A549 (cell line): ENCODE results near the gene KCNJ9. TPM values are rescaled to one million over a fixed set of nuclear protein-coding genes. Genes with fewer than 3 reads are reported as not detected.

Experiments used
- ATAC-seq, 2 experiments: fragments of 200-7000 bp in 1 of 2; fragments of >200 bp in 1 of 2; cut with Nextera tagmentation in 1 of 2; cut with Tn5 transposase in 1 of 2; 3 replicates each; pipeline versions ENCODE4 v1.8.0 to v1.9.1; 2018 to 2020; ENCODE audit warnings: mild to moderate bottlenecking in 1 of 2, moderate library complexity in 1 of 2
- CTCF ChIA-PET: fragments of 300-600 bp; sonication (Branson Sonifier 250); formaldehyde crosslinking; extraction: SDS; loops from one replicate; lab custom pipeline; 2021; ENCODE audit warnings: antibody characterized with exemption, inconsistent platforms; lab: Yijun Ruan, JAX
- POLR2A ChIA-PET: fragments of 350-600 bp; formaldehyde crosslinking; extraction: SDS; loops from one replicate; lab custom pipeline; 2021; ENCODE audit warnings: antibody characterized with exemption, inconsistent platforms; lab: Yijun Ruan, JAX
- DNase-seq, 2 experiments: peaks; one replicate each; pipeline versions ENCODE4 v3.0.0 to v3.0.0-alpha.2; 2011 to 2016; ENCODE audit warnings: low read depth in 1 of 2, low spot score in 1 of 2
- FAIRE-seq: peaks from 2 replicates; lab custom pipeline; 2011; peaks lifted over from hg19 to GRCh38; lab: Jason Lieb, UNC
- H3K27ac ChIP-seq, 2 experiments: fragments of >200 bp; sonication (Bioruptor Twin); formaldehyde crosslinking; 3 replicates each; pipeline ENCODE4 v1.5.1; 2016 to 2017
- H3K4me1 ChIP-seq: fragments of >200 bp; sonication (Bioruptor Twin); formaldehyde crosslinking; 3 replicates; pipeline ENCODE4 v1.6.1; 2016
- H3K4me2 ChIP-seq: fragments of >200 bp; sonication (Bioruptor Twin); formaldehyde crosslinking; 3 replicates; pipeline ENCODE4 v1.6.1; 2016
- H3K4me3 ChIP-seq: fragments of >200 bp; sonication (Bioruptor Twin); formaldehyde crosslinking; 3 replicates; pipeline ENCODE4 v1.5.1; 2016
- H3K9me3 ChIP-seq: fragments of >200 bp; sonication (Bioruptor Twin); formaldehyde crosslinking; 3 replicates; pipeline ENCODE4 v1.6.1; 2016
- CBX8 ChIP-seq: fragments of 200-600 bp; sonication (generic); IDR thresholded peaks from 2 replicates; pipeline ENCODE4 v1.6.1; 2016
- CHD2 ChIP-seq: fragments of 150-350 bp; IDR thresholded peaks from 2 replicates; pipeline ENCODE4 v1.6.1; 2014; ENCODE audit warnings: low read length; ENCODE audit not compliant: partially characterized antibody
- CHD4 ChIP-seq: fragments of 200-600 bp; sonication (generic); IDR thresholded peaks from 2 replicates; pipeline ENCODE4 v1.6.1; 2016; ENCODE audit warnings: antibody characterized with exemption, mild to moderate bottlenecking, borderline replicate concordance
- EHF ChIP-seq: fragments of 250-450 bp; sonication (Bioruptor Pico); IDR thresholded peaks from 2 replicates; pipeline ENCODE4 v1.5.0; 2020; ENCODE audit warnings: mild to moderate bottlenecking
- EHMT2 ChIP-seq: fragments of 200-600 bp; sonication (generic); IDR thresholded peaks from 2 replicates; pipeline ENCODE4 v1.6.1; 2016; ENCODE audit warnings: antibody characterized with exemption, low read depth, mild to moderate bottlenecking, moderate library complexity
- EP300 ChIP-seq, 2 experiments: fragments of >200 bp; sonication (Bioruptor Twin); formaldehyde crosslinking; IDR thresholded peaks; 2 replicates in 1 of 2; 3 replicates in 1 of 2; pipeline ENCODE4 v1.6.1; 2016 to 2017
- ESRRA ChIP-seq: fragments of 150-350 bp; IDR thresholded peaks from 2 replicates; pipeline ENCODE4 v1.6.1; 2014; ENCODE audit warnings: mild to moderate bottlenecking, low read length, borderline replicate concordance
- FOSB ChIP-seq: fragments of 250-450 bp; sonication (Bioruptor Pico); IDR thresholded peaks from 2 replicates; pipeline ENCODE4 v1.5.0; 2020; ENCODE audit warnings: mild to moderate bottlenecking, moderate library complexity
- FOSL2 ChIP-seq, 2 experiments: fragments of 450-650 bp in 1 of 2; fragments of >200 bp in 1 of 2; sonication (Bioruptor Twin) in 1 of 2; formaldehyde crosslinking; IDR thresholded peaks; 2 replicates each; pipeline versions ENCODE4 v1.5.0 to v1.6.1; 2016 to 2020; ENCODE audit warnings: mild to moderate bottlenecking in 1 of 2, moderate library complexity in 1 of 2
- HEYL ChIP-seq: fragments of 250-450 bp; sonication (Bioruptor Pico); IDR thresholded peaks from 2 replicates; pipeline ENCODE4 v1.8.0; 2021; ENCODE audit warnings: mild to moderate bottlenecking, moderate library complexity
- HOXB5 ChIP-seq: fragments of 250-450 bp; sonication (Bioruptor Pico); IDR thresholded peaks from 2 replicates; pipeline ENCODE4 v1.5.0; 2020; ENCODE audit warnings: mild to moderate bottlenecking, moderate library complexity
- JUN ChIP-seq, 2 experiments: fragments of >200 bp; sonication (Bioruptor Twin); formaldehyde crosslinking; IDR thresholded peaks; 2 replicates in 1 of 2; 3 replicates in 1 of 2; pipeline ENCODE4 v1.6.1; 2016 to 2017
- KDM5A ChIP-seq: fragments of 200-600 bp; sonication (generic); IDR thresholded peaks from 2 replicates; pipeline ENCODE4 v1.6.1; 2016; ENCODE audit warnings: antibody characterized with exemption, mild to moderate bottlenecking
- MYC ChIP-seq: IDR thresholded peaks from 2 replicates; pipeline ENCODE4 v1.6.1; 2012; ENCODE audit warnings: mild to moderate bottlenecking, inconsistent platforms, low read length, improper control_type of control experiment, borderline replicate concordance
- NPAS2 ChIP-seq: fragments of 250-450 bp; sonication (Bioruptor Pico); IDR thresholded peaks from 2 replicates; pipeline ENCODE4 v1.8.0; 2022; ENCODE audit warnings: mild to moderate bottlenecking, moderate library complexity, borderline replicate concordance
- RCOR1 ChIP-seq: fragments of 150-350 bp; IDR thresholded peaks from 2 replicates; pipeline ENCODE4 v1.6.1; 2014; ENCODE audit warnings: antibody characterized with exemption, low read length, low read depth
- RFX5 ChIP-seq: fragments of 450-650 bp; IDR thresholded peaks from 2 replicates; pipeline ENCODE4 v1.7.1; 2014; ENCODE audit warnings: antibody characterized with exemption, mild to moderate bottlenecking, moderate library complexity
- RNF2 ChIP-seq: fragments of 200-600 bp; sonication (generic); IDR thresholded peaks from 2 replicates; pipeline ENCODE4 v1.6.1; 2016; ENCODE audit warnings: low read depth, mild to moderate bottlenecking, antibody characterized with exemption, moderate library complexity, borderline replicate concordance
- SMC3 ChIP-seq: fragments of >200 bp; sonication (Bioruptor Twin); formaldehyde crosslinking; IDR thresholded peaks from 3 replicates; pipeline ENCODE4 v1.6.1; 2018; ENCODE audit warnings: inconsistent platforms
- TP53 ChIP-seq: fragments of 250-450 bp; sonication (Bioruptor Pico); IDR thresholded peaks from 2 replicates; pipeline ENCODE4 v1.5.0; 2021; ENCODE audit warnings: mild to moderate bottlenecking, moderate library complexity
- ZFP36 ChIP-seq: fragments of 450-650 bp; IDR thresholded peaks from 2 replicates; pipeline ENCODE4 v1.6.1; 2014; ENCODE audit warnings: borderline replicate concordance; ENCODE audit not compliant: partially characterized antibody
- WGBS: methylation state at CpG from one replicate; pipeline ENCODE4 v1.1.6; 2017; ENCODE audit errors: missing lambda C conversion rate; 5-methylcytosine and 5-hydroxymethylcytosine counted together
- polyA plus RNA-seq, 4 experiments: library from polyadenylated mRNA; depleted of rRNA in 3 of 4; stranded (reverse); fragments of >200 nt; fragmentation: RNase III in 1 of 4; extraction: RNeasy Plus Mini Kit Qiagen cat#74134 plus additional on column Dnase treatment in 1 of 4; gene quantifications; 2 replicates in 3 of 4; 3 replicates in 1 of 4; pipeline ENCODE4 v1.2.3, GENCODE V29; 2011 to 2017
- TF ChIP-seq, protein P1 (sequence below): fragments of >200 bp; sonication (Bioruptor Twin); formaldehyde crosslinking; IDR thresholded peaks from 3 replicates; pipeline ENCODE4 v1.6.1; 2016
- TF ChIP-seq, protein P2 (sequence below): fragments of 250-450 bp; sonication (Bioruptor Pico); IDR thresholded peaks from 2 replicates; pipeline ENCODE4 v1.5.0; 2021; ENCODE audit warnings: mild to moderate bottlenecking, moderate library complexity, borderline replicate concordance
- TF ChIP-seq, protein P3 (sequence below): IDR thresholded peaks from 2 replicates; pipeline ENCODE4 v1.6.1; 2012; ENCODE audit warnings: low read depth, borderline replicate concordance
- TF ChIP-seq, protein P4 (sequence below): fragments of 250-450 bp; sonication (Bioruptor Pico); IDR thresholded peaks from 2 replicates; pipeline ENCODE4 v1.5.0; 2020; ENCODE audit warnings: low read depth, mild to moderate bottlenecking, moderate library complexity

Gene KCNJ9
- polyA plus RNA-seq, 2 of the 4 experiments (the other 2 are of a cell fraction): not detected

DNA sequence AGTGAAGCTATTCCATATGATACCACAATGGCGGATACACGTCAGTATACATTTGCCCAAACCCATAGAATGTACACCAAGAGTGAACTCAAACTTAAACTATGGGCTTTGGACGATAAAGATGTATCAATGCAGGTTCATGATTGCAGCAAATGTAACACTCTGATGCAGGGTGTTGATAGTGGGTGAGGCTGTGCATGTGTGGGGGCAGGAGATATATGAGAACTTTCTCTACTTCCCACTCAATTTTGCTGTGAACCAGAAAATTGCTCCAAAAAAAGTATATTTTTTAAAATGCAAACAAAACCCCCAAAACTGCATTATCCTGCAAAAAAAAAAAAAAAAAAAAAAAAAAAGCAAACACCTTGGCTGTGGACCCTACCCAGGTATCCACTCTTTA is 37.6 kb downstream of the KCNJ9 start:
- FAIRE-seq (no peak), ATAC-seq (no peak)
- H3K27ac ChIP-seq: peak overlapping the region in 1 of 2 experiments; percentile 78; a peak in 3 of 6 replicates
- CTCF ChIA-PET: interaction anchor here (1.3 to 23.7 kb wide), 3 partner anchors 13 to 173 kb away, joined by 3 to 222 read pairs (median 8); no protein-coding TSS in a partner anchor
- no peak for TF ChIP-seq MYC
- TF ChIP-seq RFX5: no peak
- TF ChIP-seq HOXB5: no peak
- no peak for TF ChIP-seq ESRRA
- no peak for TF ChIP-seq CHD2
- no peak for TF ChIP-seq FOSL2 (IDR thresholded peaks at IDR 0.05)
- no peak for TF ChIP-seq FOSL2 (CRISPR knock-in tag; IDR thresholded peaks at IDR 0.05)
- no peak for TF ChIP-seq CHD4
- TF ChIP-seq EP300 (IDR thresholded peaks at IDR 0.05): no peak
- TF ChIP-seq, protein P1, sequence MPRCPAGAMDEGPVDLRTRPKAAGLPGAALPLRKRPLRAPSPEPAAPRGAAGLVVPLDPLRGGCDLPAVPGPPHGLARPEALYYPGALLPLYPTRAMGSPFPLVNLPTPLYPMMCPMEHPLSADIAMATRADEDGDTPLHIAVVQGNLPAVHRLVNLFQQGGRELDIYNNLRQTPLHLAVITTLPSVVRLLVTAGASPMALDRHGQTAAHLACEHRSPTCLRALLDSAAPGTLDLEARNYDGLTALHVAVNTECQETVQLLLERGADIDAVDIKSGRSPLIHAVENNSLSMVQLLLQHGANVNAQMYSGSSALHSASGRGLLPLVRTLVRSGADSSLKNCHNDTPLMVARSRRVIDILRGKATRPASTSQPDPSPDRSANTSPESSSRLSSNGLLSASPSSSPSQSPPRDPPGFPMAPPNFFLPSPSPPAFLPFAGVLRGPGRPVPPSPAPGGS: no peak
- TF ChIP-seq KDM5A: no peak
- TF ChIP-seq SMC3: no peak
- TF ChIP-seq RCOR1: no peak
- TF ChIP-seq, all 56 proteins: peak for 0
- 83% methylated on average over 3 of the region's 3 CpGs for WGBS
- H3K4me1 ChIP-seq: peaks cover 28% of the 10 kb centered on the region
- POLR2A ChIA-PET: no interaction called here
- DNase-seq: no peak
- H3K4me2 ChIP-seq: no peak overlapping the region
- no peak overlapping the region for H3K4me3 ChIP-seq
- no peaks in the 10 kb centered on the region for H3K9me3 ChIP-seq

DNA sequence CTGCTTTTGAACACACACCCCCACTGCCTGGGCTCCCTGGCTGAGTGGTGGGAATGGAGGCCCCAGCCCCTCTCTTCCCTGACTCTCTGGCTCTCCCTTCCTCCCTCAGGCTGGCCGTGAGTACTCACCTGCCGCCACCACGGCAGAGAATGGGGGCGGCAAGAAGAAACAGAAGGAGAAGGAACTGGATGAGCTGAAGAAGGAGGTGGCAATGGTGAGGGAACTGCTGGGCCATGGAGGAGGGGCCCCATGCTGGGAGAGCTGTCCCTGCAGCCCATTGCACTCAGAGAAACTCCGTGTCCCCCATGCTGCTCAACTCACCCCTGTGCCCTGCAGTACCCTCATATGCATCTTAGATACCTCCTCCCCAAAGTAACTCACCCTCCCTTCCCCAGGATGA is 39.5 kb downstream of the KCNJ9 start:
- ChIA-PET CTCF (interaction anchor here (0.8 to 23.7 kb wide), 6 partner anchors 8 to 131 kb away, joined by 3 to 222 read pairs (median 3); no protein-coding TSS in a partner anchor), POLR2A (no interaction called here)
- Histone ChIP-seq H3K4me3 (no peak overlapping the region), H3K4me2 (no peak overlapping the region), H3K4me1 (peaks cover 47% of the 10 kb centered on the region), H3K9me3 (no peaks in the 10 kb centered on the region), H3K27ac (peak overlapping the region; percentile 41 to 60; a peak in 4 of 6 replicates)
- FAIRE-seq (no peak), DNase-seq (no peak), ATAC-seq (no peak)
- 87% methylated on average over 5 of the region's 5 CpGs for WGBS
- TF ChIP-seq, protein P2, sequence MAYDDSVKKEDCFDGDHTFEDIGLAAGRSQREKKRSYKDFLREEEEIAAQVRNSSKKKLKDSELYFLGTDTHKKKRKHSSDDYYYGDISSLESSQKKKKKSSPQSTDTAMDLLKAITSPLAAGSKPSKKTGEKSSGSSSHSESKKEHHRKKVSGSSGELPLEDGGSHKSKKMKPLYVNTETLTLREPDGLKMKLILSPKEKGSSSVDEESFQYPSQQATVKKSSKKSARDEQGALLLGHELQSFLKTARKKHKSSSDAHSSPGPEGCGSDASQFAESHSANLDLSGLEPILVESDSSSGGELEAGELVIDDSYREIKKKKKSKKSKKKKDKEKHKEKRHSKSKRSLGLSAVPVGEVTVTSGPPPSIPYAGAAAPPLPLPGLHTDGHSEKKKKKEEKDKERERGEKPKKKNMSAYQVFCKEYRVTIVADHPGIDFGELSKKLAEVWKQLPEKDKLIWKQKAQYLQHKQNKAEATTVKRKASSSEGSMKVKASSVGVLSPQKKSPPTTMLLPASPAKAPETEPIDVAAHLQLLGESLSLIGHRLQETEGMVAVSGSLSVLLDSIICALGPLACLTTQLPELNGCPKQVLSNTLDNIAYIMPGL (CRISPR knock-in tag): no peak
- TF ChIP-seq, protein P3, sequence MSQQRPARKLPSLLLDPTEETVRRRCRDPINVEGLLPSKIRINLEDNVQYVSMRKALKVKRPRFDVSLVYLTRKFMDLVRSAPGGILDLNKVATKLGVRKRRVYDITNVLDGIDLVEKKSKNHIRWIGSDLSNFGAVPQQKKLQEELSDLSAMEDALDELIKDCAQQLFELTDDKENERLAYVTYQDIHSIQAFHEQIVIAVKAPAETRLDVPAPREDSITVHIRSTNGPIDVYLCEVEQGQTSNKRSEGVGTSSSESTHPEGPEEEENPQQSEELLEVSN: no peak
- TF ChIP-seq EHMT2 (no peak), EHF (no peak), ESRRA (no peak), FOSB (CRISPR knock-in tag) (no peak), FOSL2 (IDR thresholded peaks at IDR 0.05) (no peak), FOSL2 (CRISPR knock-in tag; IDR thresholded peaks at IDR 0.05) (no peak), JUN (IDR thresholded peaks at IDR 0.05) (no peak), SMC3 (no peak), NPAS2 (CRISPR knock-in tag) (no peak), TP53 (CRISPR knock-in tag) (no peak), HEYL (CRISPR knock-in tag) (no peak), HOXB5 (no peak), CBX8 (no peak), ZFP36 (no peak), CHD4 (no peak), RNF2 (no peak)
- TF ChIP-seq, protein P4, sequence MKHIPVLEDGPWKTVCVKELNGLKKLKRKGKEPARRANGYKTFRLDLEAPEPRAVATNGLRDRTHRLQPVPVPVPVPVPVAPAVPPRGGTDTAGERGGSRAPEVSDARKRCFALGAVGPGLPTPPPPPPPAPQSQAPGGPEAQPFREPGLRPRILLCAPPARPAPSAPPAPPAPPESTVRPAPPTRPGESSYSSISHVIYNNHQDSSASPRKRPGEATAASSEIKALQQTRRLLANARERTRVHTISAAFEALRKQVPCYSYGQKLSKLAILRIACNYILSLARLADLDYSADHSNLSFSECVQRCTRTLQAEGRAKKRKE (CRISPR knock-in tag): no peak
- TF ChIP-seq, all 56 proteins: peak for 0
